Large intestine (tissue), 3 donors: ENCODE results near the gene NECAB2. TPM values are rescaled to one million over a fixed set of nuclear protein-coding genes. Genes with fewer than 3 reads are reported as not detected.
"Not testable (repeated sequence)": the region's sequence is repeated elsewhere in the genome, so short reads cannot be mapped to it uniquely, and the experiment has no call there.

Source experiments
- DNase-seq, 2 donors: peaks; one replicate each; pipeline versions ENCODE4 v3.0.0 to v3.0.0-alpha.2; 2013
- H3K27ac ChIP-seq: one replicate; pipeline ENCODE4 v1.5.1; 2013; ENCODE audit warnings: low read length
- H3K27me3 ChIP-seq: 2 replicates; pipeline ENCODE4 v1.6.1; 2013; ENCODE audit warnings: low read length; ENCODE audit not compliant: control insufficient read depth, insufficient read depth
- H3K36me3 ChIP-seq: 2 replicates; pipeline ENCODE4 v1.6.1; 2013; ENCODE audit warnings: low read length; ENCODE audit not compliant: control insufficient read depth, insufficient read depth
- H3K4me1 ChIP-seq: one replicate; pipeline ENCODE4 v1.6.1; 2013; ENCODE audit warnings: low read length; ENCODE audit not compliant: control insufficient read depth, insufficient read depth
- H3K4me3 ChIP-seq: one replicate; pipeline ENCODE4 v1.5.1; 2013; ENCODE audit warnings: low read length
- H3K9me3 ChIP-seq: one replicate; pipeline ENCODE4 v1.6.1; 2013; ENCODE audit warnings: mild to moderate bottlenecking, low read depth, low read length, moderate library complexity; ENCODE audit not compliant: control insufficient read depth
- WGBS: methylation state at CpG from one replicate; pipeline ENCODE4 v1.1.5; 2013; ENCODE audit warnings: low lambda C conversion rate; ENCODE audit not compliant: insufficient coverage; 5-methylcytosine and 5-hydroxymethylcytosine counted together
- polyA plus RNA-seq: library from polyadenylated mRNA; unstranded; fragments of 120-200 nt; gene quantifications from one replicate; pipeline ENCODE4 v1.2.1, GENCODE V29; 2013

Gene NECAB2
- polyA plus RNA-seq, 1 donor: 6.6 TPM

- no peak for DNase-seq
- H3K27me3 ChIP-seq: no peaks in the 10 kb centered on the region
- H3K4me1 ChIP-seq: no peaks in the 10 kb centered on the region
- H3K9me3 ChIP-seq: no peaks in the 10 kb centered on the region
- H3K27ac ChIP-seq: no peak overlapping the region
- no peaks in the 10 kb centered on the region for H3K36me3 ChIP-seq
- H3K4me3 ChIP-seq: no peak overlapping the region
- WGBS: 82% methylated on average over 4 of the region's 19 CpGs
These were observed 31.4 kb upstream of the NECAB2 start for GRCh38 chr16:83936581-83937165.

DNA sequence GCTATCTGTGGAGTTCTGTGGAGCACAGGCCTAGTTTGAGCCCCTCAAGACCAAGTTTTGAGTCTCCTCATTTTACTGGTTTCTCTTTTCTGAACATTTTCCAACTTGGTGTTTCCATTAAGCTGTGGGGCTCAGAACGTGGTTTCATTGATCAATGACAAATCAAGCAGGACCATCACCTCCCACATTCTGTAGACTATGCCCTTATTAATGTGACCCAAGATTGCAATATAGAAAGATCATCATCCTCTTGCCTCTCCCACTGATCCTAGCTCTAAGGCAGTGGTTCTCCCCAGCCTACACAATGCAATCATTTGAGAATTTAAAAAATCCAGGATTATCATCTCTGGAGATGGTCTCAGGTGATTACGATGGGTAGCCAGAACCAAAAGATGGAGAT lies 30.8 kb upstream of the NECAB2 start:
- no peaks in the 10 kb centered on the region for H3K36me3 ChIP-seq
- H3K4me1 ChIP-seq: no peaks in the 10 kb centered on the region
- H3K4me3 ChIP-seq: no peak overlapping the region
- no peaks in the 10 kb centered on the region for H3K27me3 ChIP-seq
- no peak for DNase-seq
- H3K27ac ChIP-seq: no peak overlapping the region
- no peaks in the 10 kb centered on the region for H3K9me3 ChIP-seq
- WGBS: 100% methylated on average over 1 of the region's 2 CpGs

DNA sequence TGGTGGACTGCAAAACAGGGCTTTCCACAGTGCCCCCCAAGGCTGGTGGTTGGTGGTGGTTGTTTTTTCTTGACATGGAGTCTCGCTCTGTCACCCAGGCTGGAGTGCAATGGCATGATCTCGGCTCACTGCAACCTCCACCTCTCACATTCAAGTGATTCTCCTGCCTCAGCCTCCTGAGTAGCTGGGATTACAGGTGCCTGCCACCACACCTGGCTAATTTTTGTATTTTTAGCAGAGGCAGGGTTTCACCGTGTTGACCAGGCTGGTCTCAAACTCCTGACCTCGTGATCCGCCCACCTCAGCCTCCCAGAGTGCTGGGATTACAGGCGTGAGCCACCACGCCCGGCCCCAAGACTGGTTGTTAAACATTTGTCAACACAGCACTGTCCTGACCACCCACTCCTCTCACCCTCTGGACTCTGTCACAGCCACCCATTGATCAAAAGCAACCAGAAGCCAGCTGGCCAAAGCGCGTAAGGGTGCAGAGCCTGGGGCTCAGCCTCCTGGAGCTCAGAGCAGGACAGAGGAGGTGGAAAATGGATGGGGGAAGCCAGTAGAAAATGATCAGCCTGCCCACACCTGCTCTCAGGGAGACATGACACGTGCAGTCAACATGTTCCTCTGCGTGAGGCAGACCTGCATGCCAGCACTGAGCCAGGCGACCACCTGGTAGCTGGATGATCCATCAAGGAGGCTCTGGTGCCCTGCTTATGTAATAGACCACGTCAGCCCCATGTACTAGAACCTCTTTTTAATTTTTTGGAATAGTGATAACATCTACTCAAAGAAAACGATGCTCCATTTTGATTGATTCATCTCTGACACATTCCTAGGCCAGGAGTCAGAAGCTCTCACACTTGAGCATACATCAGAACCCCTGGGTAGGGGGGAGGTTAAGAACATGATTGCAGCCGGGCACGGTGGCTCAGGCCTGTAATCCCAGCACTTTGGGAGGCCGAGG lies 29.8 kb upstream of the NECAB2 start:
- WGBS: no CpG with 5 or more reads among the region's 18 CpGs
- Histone ChIP-seq H3K4me3 (no peak overlapping the region), H3K9me3 (no peaks in the 10 kb centered on the region), H3K4me1 (no peaks in the 10 kb centered on the region), H3K36me3 (no peaks in the 10 kb centered on the region), H3K27ac (no peak overlapping the region), H3K27me3 (no peaks in the 10 kb centered on the region)
- DNase-seq: no peak

DNA sequence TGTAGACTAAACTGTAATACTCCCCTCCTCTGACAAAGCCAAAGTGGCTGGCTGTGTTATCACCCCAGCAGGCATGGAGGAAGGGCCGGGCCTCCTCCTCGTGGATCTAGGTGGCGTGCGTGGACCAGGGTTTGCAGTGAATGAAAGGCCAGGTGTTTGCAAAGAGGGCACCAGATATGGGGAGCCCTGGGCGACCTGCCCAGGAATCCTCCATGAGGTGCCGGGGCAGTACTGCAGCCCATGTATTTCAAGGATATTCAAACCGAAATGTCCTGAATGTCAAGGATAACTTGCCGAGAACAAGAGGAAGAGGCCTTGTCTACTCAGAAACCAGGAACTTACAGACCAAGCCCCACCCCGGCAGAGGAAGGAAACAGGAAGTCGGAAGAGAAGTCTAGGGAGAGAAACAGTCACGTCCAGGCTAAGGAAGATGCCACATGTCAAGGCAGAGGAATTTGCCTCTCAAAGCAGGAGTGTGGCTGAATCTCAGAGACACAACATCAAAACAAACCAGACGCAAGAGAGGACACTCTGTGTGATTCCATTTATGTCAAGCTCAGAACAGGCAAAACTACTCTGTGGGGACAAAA lies 28.7 kb upstream of the NECAB2 start:
- no peak overlapping the region for H3K4me3 ChIP-seq
- no peaks in the 10 kb centered on the region for H3K27me3 ChIP-seq
- no peaks in the 10 kb centered on the region for H3K9me3 ChIP-seq
- WGBS: no CpG with 5 or more reads among the region's 12 CpGs
- DNase-seq: no peak
- no peaks in the 10 kb centered on the region for H3K4me1 ChIP-seq
- H3K36me3 ChIP-seq: no peaks in the 10 kb centered on the region
- no peak overlapping the region for H3K27ac ChIP-seq

GRCh38 chr16:83940119-83940518 lies 27.9 kb upstream of the NECAB2 start:
- Histone ChIP-seq H3K4me3 (no peak overlapping the region), H3K36me3 (no peaks in the 10 kb centered on the region), H3K27ac (no peak overlapping the region), H3K9me3 (no peaks in the 10 kb centered on the region), H3K27me3 (no peaks in the 10 kb centered on the region), H3K4me1 (no peaks in the 10 kb centered on the region)
- no peak for DNase-seq
- WGBS: no CpG with 5 or more reads among the region's 12 CpGs

- no peaks in the 10 kb centered on the region for H3K36me3 ChIP-seq
- no peaks in the 10 kb centered on the region for H3K9me3 ChIP-seq
- WGBS: no CpG with 5 or more reads among the region's 28 CpGs
- no peak for DNase-seq
- no peaks in the 10 kb centered on the region for H3K4me1 ChIP-seq
- H3K27ac ChIP-seq: no peak overlapping the region
- H3K27me3 ChIP-seq: no peaks in the 10 kb centered on the region
- H3K4me3 ChIP-seq: no peak overlapping the region
These were observed 27.2 kb upstream of the NECAB2 start for GRCh38 chr16:83940630-83941378.

DNA sequence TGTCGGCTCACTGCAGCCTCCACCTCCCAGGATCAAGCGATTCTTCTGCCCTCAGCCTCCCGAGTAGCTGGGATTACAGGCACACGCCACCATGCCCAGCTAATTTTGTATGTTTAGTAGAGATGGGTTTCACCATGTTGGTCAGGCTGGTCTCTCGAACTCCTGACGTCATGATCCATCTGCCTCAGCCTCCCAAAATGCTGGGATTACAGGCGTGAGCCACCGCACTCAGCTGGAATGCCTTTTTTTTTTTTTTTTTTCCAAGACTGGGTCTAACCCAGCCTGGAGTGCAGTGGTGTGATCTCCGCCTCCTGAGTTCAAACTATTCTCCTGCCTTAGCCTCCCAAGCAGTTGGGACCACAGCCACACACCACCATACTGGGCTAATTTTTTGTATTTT lies 26.5 kb upstream of the NECAB2 start:
- H3K27ac ChIP-seq, H3K9me3 ChIP-seq, H3K4me1 ChIP-seq, H3K4me3 ChIP-seq, DNase-seq, H3K27me3 ChIP-seq, H3K36me3 ChIP-seq: not testable (repeated sequence)
- no CpG with 5 or more reads among the region's 9 CpGs for WGBS

- Histone ChIP-seq H3K27ac (no peak overlapping the region), H3K27me3 (no peaks in the 10 kb centered on the region), H3K9me3 (no peaks in the 10 kb centered on the region), H3K36me3 (no peaks in the 10 kb centered on the region), H3K4me3 (no peak overlapping the region), H3K4me1 (no peaks in the 10 kb centered on the region)
- WGBS: 100% methylated on average over 2 of the region's 14 CpGs
- no peak for DNase-seq
These were observed 26.0 kb upstream of the NECAB2 start for GRCh38 chr16:83942074-83942473.

- no peak for DNase-seq
- Histone ChIP-seq H3K4me3 (no peak overlapping the region), H3K27me3 (no peaks in the 10 kb centered on the region), H3K4me1 (no peaks in the 10 kb centered on the region), H3K27ac (no peak overlapping the region), H3K36me3 (no peaks in the 10 kb centered on the region), H3K9me3 (no peaks in the 10 kb centered on the region)
- WGBS: no CpG with 5 or more reads among the region's 11 CpGs
These were observed 25.1 kb upstream of the NECAB2 start for GRCh38 chr16:83942815-83943515.
